Fibroblast of lung (primary cell): ENCODE measurements around the gene KLHL6.

Source experiments
- CTCF ChIP-seq, 2 donors: IDR thresholded peaks in 1 of 2; conservative IDR thresholded peaks in 1 of 2; 1 replicate in 1 of 2; 2 replicates in 1 of 2; pipeline ENCODE4 v1.5.1; 2011 to 2012; ENCODE audit warnings: low read length in 2 of 2, control low read depth in 1 of 2, inconsistent platforms in 1 of 2, low read depth in 1 of 2, mild to moderate bottlenecking in 1 of 2
- EZH2 ChIP-seq: IDR thresholded peaks from 2 replicates; pipeline ENCODE4 v1.5.1; 2012; ENCODE audit warnings: low read length, control low read depth, mild to moderate bottlenecking; ENCODE audit errors: missing control alignments

- TF ChIP-seq CTCF (conservative IDR thresholded peaks at IDR 0.05 in 1 of 2, IDR thresholded peaks at IDR 0.05 in 1 of 2; ENCODE audit: low read depth in 1 of 2, low read length in 2 of 2) (no peak), EZH2 (no peak)
These were observed 28.6 kb downstream of the KLHL6 start for GRCh38 chr3:183526838-183527427.
